ENCODE measurements around the gene TMEM9.

TMEM9 gene

DNA sequence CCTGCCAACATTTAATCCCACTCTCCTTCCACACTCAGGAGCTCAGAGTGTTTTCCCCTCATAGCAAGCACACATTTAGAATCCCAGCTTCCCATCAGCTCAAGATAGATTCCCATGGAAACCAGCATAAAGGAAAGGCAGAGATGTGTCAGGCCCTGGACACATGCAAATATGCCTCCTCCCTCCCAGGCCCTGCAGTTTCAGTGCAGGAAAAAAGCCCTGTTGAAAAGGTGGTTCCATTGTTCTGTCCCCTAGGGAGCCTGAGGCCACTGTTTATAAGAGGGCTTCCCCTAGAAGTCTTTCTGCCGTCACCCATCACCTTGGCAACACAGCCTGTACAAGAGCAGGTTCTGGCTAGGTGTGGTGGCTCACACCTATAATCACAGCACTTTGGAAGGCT, 45.7 kb downstream of the TMEM9 start:
- Histone ChIP-seq H3K27me3 (ENCODE audit: low read depth, low read length) (0 out of 2 replicates have a peak, but pooled peaks cover 6% of the 10 kb centered on the region), H3K4me2 (ENCODE audit: low read length) (no peak overlapping the region), H3K9ac (ENCODE audit: low read length) (no peak overlapping the region), H3K4me3 (ENCODE audit: low read length) (no peak overlapping the region), H3K9me3 (ENCODE audit: insufficient read depth, low read length) (no peaks in the 10 kb centered on the region), H3K79me2 (ENCODE audit: low read length) (no peaks in the 10 kb centered on the region), H3K36me3 (replicated peaks; ENCODE audit: low read depth, low read length) (no peaks in the 10 kb centered on the region), H4K20me1 (ENCODE audit: insufficient read depth, low read length) (no peaks in the 10 kb centered on the region), H3K4me1 (ENCODE audit: low read length) (no peaks in the 10 kb centered on the region; the same call in 1 of the 2 replicates), H3K27ac (ENCODE audit: low read length) (no peak overlapping the region), H2AFZ (ENCODE audit: low read depth, low read length) (no peak overlapping the region)
- TF ChIP-seq, protein P1, sequence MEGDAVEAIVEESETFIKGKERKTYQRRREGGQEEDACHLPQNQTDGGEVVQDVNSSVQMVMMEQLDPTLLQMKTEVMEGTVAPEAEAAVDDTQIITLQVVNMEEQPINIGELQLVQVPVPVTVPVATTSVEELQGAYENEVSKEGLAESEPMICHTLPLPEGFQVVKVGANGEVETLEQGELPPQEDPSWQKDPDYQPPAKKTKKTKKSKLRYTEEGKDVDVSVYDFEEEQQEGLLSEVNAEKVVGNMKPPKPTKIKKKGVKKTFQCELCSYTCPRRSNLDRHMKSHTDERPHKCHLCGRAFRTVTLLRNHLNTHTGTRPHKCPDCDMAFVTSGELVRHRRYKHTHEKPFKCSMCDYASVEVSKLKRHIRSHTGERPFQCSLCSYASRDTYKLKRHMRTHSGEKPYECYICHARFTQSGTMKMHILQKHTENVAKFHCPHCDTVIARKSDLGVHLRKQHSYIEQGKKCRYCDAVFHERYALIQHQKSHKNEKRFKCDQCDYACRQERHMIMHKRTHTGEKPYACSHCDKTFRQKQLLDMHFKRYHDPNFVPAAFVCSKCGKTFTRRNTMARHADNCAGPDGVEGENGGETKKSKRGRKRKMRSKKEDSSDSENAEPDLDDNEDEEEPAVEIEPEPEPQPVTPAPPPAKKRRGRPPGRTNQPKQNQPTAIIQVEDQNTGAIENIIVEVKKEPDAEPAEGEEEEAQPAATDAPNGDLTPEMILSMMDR (IDR thresholded peaks at IDR 0.05; ENCODE audit: low read depth, low read length): no peak
- no peak for TF ChIP-seq EZH2phosphoT487 (IDR thresholded peaks at IDR 0.05; ENCODE audit: low read depth)

DNA sequence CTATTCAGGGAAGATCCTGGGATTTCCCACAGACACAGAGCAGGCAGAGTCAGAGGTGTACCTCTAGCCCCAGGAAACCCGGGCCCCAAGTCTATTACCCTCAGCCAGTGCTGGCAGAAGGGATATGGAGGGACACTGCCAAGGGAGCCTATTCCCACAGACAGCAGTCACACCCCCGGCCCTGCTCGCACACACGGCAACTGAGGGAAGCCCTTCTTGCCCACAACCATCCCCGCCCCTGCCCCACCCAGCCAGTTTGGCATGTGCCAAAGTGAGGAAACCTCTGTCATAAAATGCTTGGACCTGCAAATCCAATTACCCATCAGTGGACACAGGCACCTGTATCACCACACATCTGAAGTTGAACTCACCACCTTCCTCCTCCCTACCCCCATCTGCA, 48.6 kb downstream of the TMEM9 start:
- Histone ChIP-seq H3K27me3 (ENCODE audit: low read depth, low read length) (no peaks in the 10 kb centered on the region), H3K36me3 (replicated peaks; ENCODE audit: low read depth, low read length) (no peaks in the 10 kb centered on the region), H3K4me2 (ENCODE audit: low read length) (no peak overlapping the region), H4K20me1 (ENCODE audit: insufficient read depth, low read length) (no peaks in the 10 kb centered on the region), H3K9ac (ENCODE audit: low read length) (no peak overlapping the region), H3K27ac (ENCODE audit: low read length) (no peak overlapping the region), H3K4me1 (ENCODE audit: low read length) (no peaks in the 10 kb centered on the region), H3K9me3 (ENCODE audit: insufficient read depth, low read length) (no peaks in the 10 kb centered on the region), H2AFZ (ENCODE audit: low read depth, low read length) (no peak overlapping the region), H3K79me2 (ENCODE audit: low read length) (no peaks in the 10 kb centered on the region), H3K4me3 (ENCODE audit: low read length) (no peak overlapping the region)
- no peak for TF ChIP-seq EZH2phosphoT487 (IDR thresholded peaks at IDR 0.05; ENCODE audit: low read depth)
- TF ChIP-seq, protein P1 (IDR thresholded peaks at IDR 0.05; ENCODE audit: low read depth, low read length): no peak

DNA sequence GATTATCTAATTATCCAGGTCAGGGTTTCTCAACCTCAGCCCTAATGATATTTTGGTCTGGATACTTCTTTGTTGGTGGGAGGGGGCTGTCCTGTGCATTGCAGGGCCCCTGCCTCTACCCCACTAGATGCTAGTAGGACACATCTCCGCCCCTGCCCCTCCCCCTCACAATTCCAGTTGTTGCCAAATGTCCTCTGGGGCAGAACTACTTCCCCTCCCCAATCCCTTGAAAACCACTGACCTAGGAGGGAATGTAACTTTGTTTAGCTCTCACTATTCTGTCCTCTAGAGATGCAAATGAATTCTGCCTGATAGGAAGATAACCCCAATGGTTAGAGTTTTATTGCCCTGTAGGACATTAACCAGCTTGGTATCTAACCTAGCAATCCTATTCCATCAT, 50.1 kb downstream of the TMEM9 start:
- Histone ChIP-seq H3K27ac (ENCODE audit: low read length) (no peak overlapping the region), H3K4me3 (ENCODE audit: low read length) (no peak overlapping the region), H3K27me3 (ENCODE audit: low read depth, low read length) (no peaks in the 10 kb centered on the region), H2AFZ (ENCODE audit: low read depth, low read length) (no peak overlapping the region), H4K20me1 (ENCODE audit: insufficient read depth, low read length) (no peaks in the 10 kb centered on the region), H3K4me2 (ENCODE audit: low read length) (no peak overlapping the region), H3K9me3 (ENCODE audit: insufficient read depth, low read length) (no peaks in the 10 kb centered on the region), H3K9ac (ENCODE audit: low read length) (no peak overlapping the region), H3K4me1 (ENCODE audit: low read length) (no peaks in the 10 kb centered on the region), H3K36me3 (replicated peaks; ENCODE audit: low read depth, low read length) (no peaks in the 10 kb centered on the region), H3K79me2 (ENCODE audit: low read length) (no peaks in the 10 kb centered on the region)
- TF ChIP-seq, protein P1 (IDR thresholded peaks at IDR 0.05; ENCODE audit: low read depth, low read length): no peak
- no peak for TF ChIP-seq EZH2phosphoT487 (IDR thresholded peaks at IDR 0.05; ENCODE audit: low read depth)

DNA sequence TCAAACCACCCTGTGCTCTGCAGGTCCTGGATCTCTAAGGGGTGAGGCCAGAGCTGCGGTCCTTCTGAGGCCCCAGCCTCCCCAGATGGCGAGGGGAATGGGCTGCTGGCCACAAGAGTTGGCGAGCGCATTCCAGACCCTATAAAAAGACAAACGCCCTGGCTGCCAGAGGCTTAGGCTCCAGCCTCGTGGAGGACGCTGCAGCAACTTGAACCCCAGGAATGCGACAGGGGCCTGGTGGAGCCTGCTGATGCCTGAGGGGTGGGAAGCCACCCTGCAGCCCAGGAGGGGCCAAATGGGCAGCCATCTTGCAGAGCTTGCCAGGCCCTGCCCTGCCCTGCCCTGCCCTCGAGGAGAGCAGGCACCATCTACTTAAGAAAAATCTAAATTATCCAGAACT, 50.6 kb downstream of the TMEM9 start:
- no peaks in the 10 kb centered on the region for H3K4me1 ChIP-seq (ENCODE audit: low read length)
- TF ChIP-seq, protein P1 (IDR thresholded peaks at IDR 0.05; ENCODE audit: low read depth, low read length): no peak
- no peak for TF ChIP-seq EZH2phosphoT487 (IDR thresholded peaks at IDR 0.05; ENCODE audit: low read depth)

More for the DNA sequence above, 50.6 kb downstream of the TMEM9 start:
- Histone ChIP-seq H3K36me3 (replicated peaks; ENCODE audit: low read depth, low read length) (no peaks in the 10 kb centered on the region), H3K9ac (ENCODE audit: low read length) (no peak overlapping the region), H3K27me3 (ENCODE audit: low read depth, low read length) (no peaks in the 10 kb centered on the region), H3K79me2 (ENCODE audit: low read length) (no peaks in the 10 kb centered on the region), H3K27ac (ENCODE audit: low read length) (no peak overlapping the region), H3K9me3 (ENCODE audit: insufficient read depth, low read length) (no peaks in the 10 kb centered on the region), H3K4me2 (ENCODE audit: low read length) (no peak overlapping the region), H3K4me3 (ENCODE audit: low read length) (no peak overlapping the region), H2AFZ (ENCODE audit: low read depth, low read length) (no peak overlapping the region), H4K20me1 (ENCODE audit: insufficient read depth, low read length) (no peaks in the 10 kb centered on the region)
